SK-N-SH treated with all-trans-retinoic acid at 6 μM for 48 hours (cell line): ENCODE measurements around the gene APLF.
A peak's percentile ranks its signal among the peaks of the same experiment; 100 is the strongest.

Source experiments
- ATAC-seq: fragments of 200-7000 bp; cut with Tn5 transposase; 3 replicates; pipeline ENCODE4 v1.9.1; 2020; ENCODE audit warnings: mild to moderate bottlenecking, moderate library complexity
- CREB5 ChIP-seq: fragments of 250-450 bp; sonication (Bioruptor Pico); IDR thresholded peaks from 2 replicates; pipeline ENCODE4 v1.5.1; 2020; ENCODE audit warnings: low read depth, mild to moderate bottlenecking, moderate library complexity
- CSDC2 ChIP-seq: fragments of 250-450 bp; sonication (Bioruptor Pico); IDR thresholded peaks from 2 replicates; pipeline ENCODE4 v1.5.0; 2020; ENCODE audit warnings: mild to moderate bottlenecking, moderate library complexity
- ESRRG ChIP-seq: fragments of 250-450 bp; sonication (Bioruptor Pico); IDR thresholded peaks from 2 replicates; pipeline ENCODE4 v1.6.1; 2021; ENCODE audit warnings: mild to moderate bottlenecking
- GLIS3 ChIP-seq: fragments of 250-450 bp; sonication (Bioruptor Pico); IDR thresholded peaks from 2 replicates; pipeline ENCODE4 v1.5.0; 2020; ENCODE audit warnings: mild to moderate bottlenecking, moderate library complexity
- ISL1 ChIP-seq: fragments of 250-450 bp; sonication (Bioruptor Pico); IDR thresholded peaks from 2 replicates; pipeline ENCODE4 v2.1.2; 2022; ENCODE audit warnings: mild to moderate bottlenecking, moderate library complexity
- OSR1 ChIP-seq: fragments of 250-450 bp; sonication (Bioruptor Pico); IDR thresholded peaks from 2 replicates; pipeline ENCODE4 v1.8.0; 2022; ENCODE audit warnings: moderate library complexity, mild to moderate bottlenecking, inconsistent platforms
- PATZ1 ChIP-seq: fragments of 250-450 bp; sonication (Bioruptor Pico); IDR thresholded peaks from 2 replicates; pipeline ENCODE4 v1.8.0; 2020; ENCODE audit warnings: mild to moderate bottlenecking, moderate library complexity, borderline replicate concordance
- POU6F1 ChIP-seq: fragments of 250-450 bp; sonication (Bioruptor Pico); IDR thresholded peaks from 2 replicates; pipeline ENCODE4 v1.8.0; 2021; ENCODE audit warnings: low read depth, mild to moderate bottlenecking, moderate library complexity, borderline replicate concordance
- PPARA ChIP-seq: fragments of 250-450 bp; sonication (Bioruptor Pico); IDR thresholded peaks from 2 replicates; pipeline ENCODE4 v1.5.0; 2020; ENCODE audit warnings: mild to moderate bottlenecking, borderline replicate concordance
- TCF4 ChIP-seq: fragments of 250-450 bp; sonication (Bioruptor Pico); IDR thresholded peaks from 2 replicates; pipeline ENCODE4 v1.8.0; 2021; ENCODE audit warnings: mild to moderate bottlenecking, moderate library complexity, borderline replicate concordance
- TSHZ2 ChIP-seq: fragments of 250-450 bp; sonication (Bioruptor Pico); IDR thresholded peaks from 2 replicates; pipeline ENCODE4 v1.5.0; 2020; ENCODE audit warnings: mild to moderate bottlenecking, moderate library complexity
- ZC3H10 ChIP-seq: fragments of 250-450 bp; sonication (Bioruptor Pico); IDR thresholded peaks from 2 replicates; pipeline ENCODE4 v1.5.1; 2021; ENCODE audit warnings: mild to moderate bottlenecking, moderate library complexity
- ZFP30 ChIP-seq: fragments of 450-650 bp; formaldehyde crosslinking; IDR thresholded peaks from 2 replicates; pipeline ENCODE4 v1.5.0; 2022; ENCODE audit warnings: mild to moderate bottlenecking, moderate library complexity
- ZNF70 ChIP-seq: fragments of 450-650 bp; formaldehyde crosslinking; IDR thresholded peaks from 2 replicates; pipeline ENCODE4 v1.5.0; 2020; ENCODE audit warnings: mild to moderate bottlenecking, moderate library complexity

APLF gene

GRCh38 chr2:68564426-68564825 is 97.0 kb downstream of the APLF start:
- no peak for TF ChIP-seq ZC3H10 (CRISPR knock-in tag)
- no peak for ATAC-seq

GRCh38 chr2:68565273-68565672 is 97.9 kb downstream of the APLF start:
- no peak for TF ChIP-seq ISL1 (CRISPR knock-in tag)

GRCh38 chr2:68565858-68566257 is 98.5 kb downstream of the APLF start:
- no peak for TF ChIP-seq POU6F1 (CRISPR knock-in tag)
- no peak for TF ChIP-seq ESRRG (CRISPR knock-in tag)
- no peak for TF ChIP-seq PATZ1 (CRISPR knock-in tag)
- TF ChIP-seq PPARA (CRISPR knock-in tag): no peak
- no peak for TF ChIP-seq TCF4 (CRISPR knock-in tag)
- ATAC-seq: peak; percentile 87

More at GRCh38 chr2:68565273-68565672, 97.9 kb downstream of the APLF start:
- no peak for ATAC-seq

GRCh38 chr2:68566362-68566761 is 99.0 kb downstream of the APLF start:
- no peak for ATAC-seq
- TF ChIP-seq TSHZ2 (CRISPR knock-in tag) (no peak), CREB5 (no peak), ISL1 (CRISPR knock-in tag) (no peak), ZFP30 (CRISPR knock-in tag) (no peak), POU6F1 (CRISPR knock-in tag) (no peak), GLIS3 (CRISPR knock-in tag) (no peak)

GRCh38 chr2:68568116-68568515 is 100.7 kb downstream of the APLF start:
- ATAC-seq: no peak

More at GRCh38 chr2:68568116-68568515, 100.7 kb downstream of the APLF start:
- TF ChIP-seq ESRRG (CRISPR knock-in tag): no peak
- no peak for TF ChIP-seq CSDC2
- TF ChIP-seq TCF4 (CRISPR knock-in tag): no peak
- TF ChIP-seq PPARA (CRISPR knock-in tag): no peak
- TF ChIP-seq OSR1 (CRISPR knock-in tag): no peak
- TF ChIP-seq ZNF70: no peak
- TF ChIP-seq POU6F1 (CRISPR knock-in tag): no peak
- TF ChIP-seq PATZ1 (CRISPR knock-in tag): no peak
